ENCODE data around the gene SRXN1.

DNA sequence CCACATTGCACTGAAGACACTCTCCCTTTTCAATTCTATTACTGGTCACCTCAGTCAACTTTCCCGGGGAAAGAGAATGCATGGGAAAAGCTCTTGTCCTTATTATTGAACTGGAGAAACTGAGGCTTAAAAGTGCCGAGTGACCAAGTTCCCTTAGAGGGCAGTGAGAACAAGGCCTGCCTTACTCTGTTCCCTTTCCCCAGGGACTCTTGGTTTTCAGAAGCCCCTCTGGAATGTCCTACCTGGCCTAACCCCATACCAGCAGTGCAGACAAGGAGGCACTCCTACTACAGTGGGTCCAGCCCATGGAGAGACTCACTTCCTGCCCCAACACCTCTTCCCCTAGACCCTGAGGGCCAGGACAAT lies 6.1 kb downstream of the SRXN1 start:
- TF ChIP-seq, protein P1, sequence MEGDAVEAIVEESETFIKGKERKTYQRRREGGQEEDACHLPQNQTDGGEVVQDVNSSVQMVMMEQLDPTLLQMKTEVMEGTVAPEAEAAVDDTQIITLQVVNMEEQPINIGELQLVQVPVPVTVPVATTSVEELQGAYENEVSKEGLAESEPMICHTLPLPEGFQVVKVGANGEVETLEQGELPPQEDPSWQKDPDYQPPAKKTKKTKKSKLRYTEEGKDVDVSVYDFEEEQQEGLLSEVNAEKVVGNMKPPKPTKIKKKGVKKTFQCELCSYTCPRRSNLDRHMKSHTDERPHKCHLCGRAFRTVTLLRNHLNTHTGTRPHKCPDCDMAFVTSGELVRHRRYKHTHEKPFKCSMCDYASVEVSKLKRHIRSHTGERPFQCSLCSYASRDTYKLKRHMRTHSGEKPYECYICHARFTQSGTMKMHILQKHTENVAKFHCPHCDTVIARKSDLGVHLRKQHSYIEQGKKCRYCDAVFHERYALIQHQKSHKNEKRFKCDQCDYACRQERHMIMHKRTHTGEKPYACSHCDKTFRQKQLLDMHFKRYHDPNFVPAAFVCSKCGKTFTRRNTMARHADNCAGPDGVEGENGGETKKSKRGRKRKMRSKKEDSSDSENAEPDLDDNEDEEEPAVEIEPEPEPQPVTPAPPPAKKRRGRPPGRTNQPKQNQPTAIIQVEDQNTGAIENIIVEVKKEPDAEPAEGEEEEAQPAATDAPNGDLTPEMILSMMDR (IDR thresholded peaks at IDR 0.05): no peak
- TF ChIP-seq POLR2A (IDR thresholded peaks at IDR 0.05) (no peak), EP300 (IDR thresholded peaks at IDR 0.05) (no peak)
